BLaER1 (cell line): ENCODE measurements around the gene HYAL3.

Source experiments
- H3K27ac ChIP-seq: shearing (Covaris generic); formaldehyde crosslinking; 2 replicates; pipeline ENCODE4 v1.8.1; 2022
- H3K27me3 ChIP-seq: shearing (Covaris generic); formaldehyde crosslinking; 2 replicates; pipeline ENCODE4 v1.8.1; 2022
- H3K36me3 ChIP-seq: shearing (Covaris generic); formaldehyde crosslinking; 2 replicates; pipeline ENCODE4 v1.8.1; 2022
- H3K4me1 ChIP-seq: shearing (Covaris generic); formaldehyde crosslinking; 2 replicates; pipeline ENCODE4 v1.8.1; 2022
- H3K4me2 ChIP-seq: shearing (Covaris generic); formaldehyde crosslinking; 2 replicates; pipeline ENCODE4 v1.8.1; 2022
- H3K4me3 ChIP-seq: shearing (Covaris generic); formaldehyde crosslinking; 2 replicates; pipeline ENCODE4 v1.8.1; 2022
- H3K9ac ChIP-seq: shearing (Covaris generic); formaldehyde crosslinking; 2 replicates; pipeline ENCODE4 v1.8.1; 2022
- H3K9me3 ChIP-seq: shearing (Covaris generic); formaldehyde crosslinking; 2 replicates; pipeline ENCODE4 v1.8.1; 2022
- H4K20me1 ChIP-seq: shearing (Covaris generic); formaldehyde crosslinking; 2 replicates; pipeline ENCODE4 v1.8.1; 2022
- Cebpa-rat ChIP-seq: shearing (Covaris generic); IDR thresholded peaks from 2 replicates; pipeline ENCODE4 v1.8.1; 2022

The HYAL3 gene

GRCh38 chr3:50327943-50328691, 28.9 kb upstream of the HYAL3 start, which contains the start of gene TUSC2:
Gene TUSC2, minus strand, starts transcription at chr3:50328223. Its CDS starts 124 bp downstream, at chr3:50328099.
- H3K27ac ChIP-seq, result peak within 1 kb of the TSS; percentile 87
- peak within 1 kb of the TSS; percentile 98 for H3K4me2 ChIP-seq
- H3K9ac ChIP-seq, result peak within 1 kb of the TSS; percentile 90
- peak within 1 kb of the TSS; percentile 87 for H3K4me3 ChIP-seq
- peaks cover 73% of the 10 kb centered on the region for H3K36me3 ChIP-seq
- H3K4me1 ChIP-seq, result peaks cover 35% of the 10 kb centered on the region
- H4K20me1 ChIP-seq, result peaks cover 52% of the 10 kb centered on the region
- no peaks in the 10 kb centered on the region for H3K9me3 ChIP-seq
- no peak for TF ChIP-seq Cebpa-rat
- no peaks in the 10 kb centered on the region for H3K27me3 ChIP-seq

- H3K4me1 ChIP-seq, result peaks cover 43% of the 10 kb centered on the region
- H3K9me3 ChIP-seq, result no peaks in the 10 kb centered on the region
- TF ChIP-seq Cebpa-rat, result no peak
- H3K9ac ChIP-seq, result peak overlapping the region; percentile 90
- peak overlapping the region; percentile 87 for H3K4me3 ChIP-seq
- H3K4me2 ChIP-seq, result peak overlapping the region; percentile 98
- H3K27me3 ChIP-seq, result no peaks in the 10 kb centered on the region
- peak overlapping the region; percentile 87 for H3K27ac ChIP-seq
- H3K36me3 ChIP-seq, result peaks cover 63% of the 10 kb centered on the region
- peaks cover 42% of the 10 kb centered on the region for H4K20me1 ChIP-seq
Observed at GRCh38 chr3:50327129-50327528, 27.9 kb upstream of the HYAL3 start.

GRCh38 chr3:50326182-50326541, 27.0 kb upstream of the HYAL3 start:
- TF ChIP-seq Cebpa-rat, result no peak
- no peak overlapping the region for H3K4me3 ChIP-seq
- no peaks in the 10 kb centered on the region for H3K27me3 ChIP-seq
- H3K36me3 ChIP-seq, result peaks cover 53% of the 10 kb centered on the region
- peaks cover 47% of the 10 kb centered on the region for H3K4me1 ChIP-seq
- H3K9ac ChIP-seq, result 0 out of 2 replicates have a peak overlapping the region, but pooled peaks have one; percentile 24
- H3K4me2 ChIP-seq, result no peak overlapping the region
- H3K9me3 ChIP-seq, result no peaks in the 10 kb centered on the region
- H3K27ac ChIP-seq, result no peak overlapping the region
- peaks cover 33% of the 10 kb centered on the region for H4K20me1 ChIP-seq

- Histone ChIP-seq H3K4me3 (no peak overlapping the region), H3K27ac (no peak overlapping the region), H3K27me3 (no peaks in the 10 kb centered on the region), H3K4me2 (no peak overlapping the region), H3K9me3 (no peaks in the 10 kb centered on the region), H3K4me1 (peaks cover 47% of the 10 kb centered on the region), H4K20me1 (peaks cover 27% of the 10 kb centered on the region), H3K9ac (0 out of 2 replicates have a peak overlapping the region, but pooled peaks have one; percentile 24), H3K36me3 (peaks cover 48% of the 10 kb centered on the region)
- no peak for TF ChIP-seq Cebpa-rat
Observed at GRCh38 chr3:50325497-50326181, 26.4 kb upstream of the HYAL3 start.

GRCh38 chr3:50325113-50325480, 25.9 kb upstream of the HYAL3 start:
- Histone ChIP-seq H3K4me3 (no peak overlapping the region), H3K9me3 (no peaks in the 10 kb centered on the region), H3K4me2 (no peak overlapping the region), H3K36me3 (peaks cover 43% of the 10 kb centered on the region), H3K9ac (no peak overlapping the region), H3K27ac (no peak overlapping the region), H4K20me1 (peaks cover 26% of the 10 kb centered on the region), H3K27me3 (no peaks in the 10 kb centered on the region), H3K4me1 (peaks cover 52% of the 10 kb centered on the region)
- no peak for TF ChIP-seq Cebpa-rat

- H3K4me2 ChIP-seq, result no peak overlapping the region
- no peak for TF ChIP-seq Cebpa-rat
- no peak overlapping the region for H3K9ac ChIP-seq
- no peaks in the 10 kb centered on the region for H3K9me3 ChIP-seq
- peaks cover 43% of the 10 kb centered on the region for H3K36me3 ChIP-seq
- H3K4me1 ChIP-seq, result peaks cover 57% of the 10 kb centered on the region
- H4K20me1 ChIP-seq, result peaks cover 26% of the 10 kb centered on the region
- no peak overlapping the region for H3K4me3 ChIP-seq
- no peaks in the 10 kb centered on the region for H3K27me3 ChIP-seq
- H3K27ac ChIP-seq, result no peak overlapping the region
Observed at GRCh38 chr3:50324351-50325112, 25.3 kb upstream of the HYAL3 start.

GRCh38 chr3:50323614-50324199, 24.5 kb upstream of the HYAL3 start:
- Histone ChIP-seq H3K27me3 (no peaks in the 10 kb centered on the region), H3K4me1 (peaks cover 61% of the 10 kb centered on the region), H3K27ac (peak overlapping the region; percentile 48), H4K20me1 (peaks cover 31% of the 10 kb centered on the region), H3K36me3 (peaks cover 45% of the 10 kb centered on the region), H3K9ac (no peak overlapping the region), H3K9me3 (no peaks in the 10 kb centered on the region), H3K4me2 (peak overlapping the region; percentile 33), H3K4me3 (no peak overlapping the region)
- TF ChIP-seq Cebpa-rat, result no peak

GRCh38 chr3:50323092-50323600, 23.9 kb upstream of the HYAL3 start:
- peak overlapping the region; percentile 48 for H3K27ac ChIP-seq
- no peak overlapping the region for H3K4me3 ChIP-seq
- no peak overlapping the region for H3K9ac ChIP-seq

GRCh38 chr3:50322386-50323091, 23.3 kb upstream of the HYAL3 start, which contains the start of gene HYAL2:
Gene HYAL2, minus strand, starts transcription at chr3:50322745. Its CDS starts 2,256 bp downstream, at chr3:50320489.
- Histone ChIP-seq H3K36me3 (peaks cover 57% of the 10 kb centered on the region), H3K27me3 (no peaks in the 10 kb centered on the region), H3K9ac (peak within 1 kb of the TSS; percentile 100), H3K27ac (peak within 1 kb of the TSS; percentile 100), H4K20me1 (peaks cover 38% of the 10 kb centered on the region), H3K4me3 (peak within 1 kb of the TSS; percentile 78), H3K9me3 (no peaks in the 10 kb centered on the region), H3K4me2 (peak within 1 kb of the TSS; percentile 94), H3K4me1 (peaks cover 67% of the 10 kb centered on the region)
- no peak for TF ChIP-seq Cebpa-rat

More at GRCh38 chr3:50323092-50323600, 23.9 kb upstream of the HYAL3 start:
- Histone ChIP-seq H4K20me1 (peaks cover 36% of the 10 kb centered on the region), H3K27me3 (no peaks in the 10 kb centered on the region), H3K36me3 (peaks cover 51% of the 10 kb centered on the region), H3K4me2 (peak overlapping the region; percentile 94), H3K4me1 (peaks cover 62% of the 10 kb centered on the region), H3K9me3 (no peaks in the 10 kb centered on the region)
- no peak for TF ChIP-seq Cebpa-rat
